ENCODE data around the gene IDH2.

The IDH2 gene

GRCh38 chr15:90044191-90044590, 58.1 kb downstream of the IDH2 start:
- TF ChIP-seq CTCF (conservative IDR thresholded peaks at IDR 0.05) (no peak), ZFX (IDR thresholded peaks at IDR 0.05) (no peak)
- no peak overlapping the region for H3K27ac ChIP-seq

DNA sequence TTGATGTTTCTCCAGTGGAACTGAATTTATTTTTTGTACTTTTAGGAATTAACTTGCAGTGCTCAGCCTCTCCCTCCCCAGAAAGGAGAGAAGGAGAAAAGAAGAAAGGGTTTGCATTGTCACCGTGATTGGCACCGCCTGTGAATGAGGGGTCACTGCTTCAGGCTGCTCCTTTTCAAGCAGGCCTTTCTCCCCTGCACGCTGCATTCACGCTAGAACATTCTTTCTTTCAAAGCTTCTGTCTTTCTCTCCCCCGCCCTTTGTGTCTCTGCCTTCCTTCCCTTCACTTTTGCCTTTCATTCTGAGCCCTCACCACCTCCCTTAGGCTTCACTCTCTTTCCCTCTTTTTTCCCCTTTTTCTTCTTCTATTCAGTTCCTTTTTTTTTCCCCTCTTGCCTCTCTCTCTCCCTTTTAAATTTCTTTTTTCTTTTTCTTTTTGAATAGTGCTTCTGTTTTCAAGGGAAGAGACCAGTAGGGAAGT, 58.7 kb downstream of the IDH2 start:
- TF ChIP-seq CTCF (conservative IDR thresholded peaks at IDR 0.05): no peak
- TF ChIP-seq ZFX (IDR thresholded peaks at IDR 0.05): no peak

GRCh38 chr15:90042766-90043529, 59.3 kb downstream of the IDH2 start:
- no peak for TF ChIP-seq ZFX (IDR thresholded peaks at IDR 0.05)
- no peak for TF ChIP-seq CTCF (conservative IDR thresholded peaks at IDR 0.05)
- H3K27ac ChIP-seq: no peak overlapping the region

More for the DNA sequence above, 58.7 kb downstream of the IDH2 start:
- no peak overlapping the region for H3K27ac ChIP-seq

- TF ChIP-seq ZFX (IDR thresholded peaks at IDR 0.05): no peak
- TF ChIP-seq CTCF (conservative IDR thresholded peaks at IDR 0.05): no peak
- H3K27ac ChIP-seq: no peak overlapping the region
These were observed 59.9 kb downstream of the IDH2 start for GRCh38 chr15:90042356-90042755.

- no peak overlapping the region for H3K27ac ChIP-seq
- TF ChIP-seq CTCF (conservative IDR thresholded peaks at IDR 0.05): no peak
- no peak for TF ChIP-seq ZFX (IDR thresholded peaks at IDR 0.05)
These were observed 61.6 kb downstream of the IDH2 start for GRCh38 chr15:90040618-90041017.

DNA sequence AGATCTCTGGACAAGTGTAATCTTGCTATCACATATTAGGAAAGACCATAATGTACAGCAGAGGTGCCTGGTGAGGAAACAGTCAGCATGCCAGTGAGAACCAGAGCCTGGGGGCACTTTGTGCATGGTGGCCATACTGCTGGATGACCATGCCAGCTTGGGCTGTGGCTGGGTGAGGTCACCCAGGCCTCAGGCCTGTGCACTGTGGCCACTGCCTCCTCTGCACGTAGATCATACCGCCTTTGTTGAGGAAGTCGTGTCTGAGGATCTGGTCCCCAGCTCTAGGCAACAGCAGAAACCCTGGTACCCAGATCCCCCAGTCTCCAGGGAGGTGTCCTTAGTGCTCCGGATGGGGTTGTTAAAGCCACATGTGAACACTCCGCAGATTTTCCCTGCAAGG, 62.3 kb downstream of the IDH2 start:
- H3K27ac ChIP-seq: no peak overlapping the region
- no peak for TF ChIP-seq ZFX (IDR thresholded peaks at IDR 0.05)
- no peak for TF ChIP-seq CTCF (conservative IDR thresholded peaks at IDR 0.05)

DNA sequence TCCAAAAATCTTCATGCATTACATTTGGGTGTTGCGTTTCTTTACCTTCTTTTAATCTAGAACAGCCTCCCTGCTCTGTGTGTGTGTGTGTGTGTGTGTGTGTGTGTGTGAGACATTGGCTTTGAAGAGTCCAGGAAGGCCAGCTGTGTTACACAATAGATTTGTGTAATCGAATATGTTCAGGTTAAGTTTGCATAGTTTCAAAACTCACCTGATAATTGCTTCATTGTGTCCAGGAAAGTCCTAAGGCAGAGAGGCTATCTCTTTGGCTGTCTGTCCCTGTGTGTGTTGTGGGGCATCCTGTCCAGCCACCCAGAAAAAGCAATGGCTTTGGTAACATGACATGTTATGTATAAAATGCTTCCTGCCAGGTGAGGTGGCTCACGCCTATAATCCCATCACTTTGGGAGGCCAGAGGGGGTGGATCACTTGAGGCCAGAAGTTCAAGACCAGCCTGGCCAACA, 63.6 kb downstream of the IDH2 start:
- no peak overlapping the region for H3K27ac ChIP-seq

More for the DNA sequence above, 63.6 kb downstream of the IDH2 start:
- TF ChIP-seq CTCF (conservative IDR thresholded peaks at IDR 0.05) (no peak), ZFX (IDR thresholded peaks at IDR 0.05) (no peak)
